GM21447 (cell line): ENCODE results near the gene CEACAM16.
"Not testable (repeated sequence)": the region's sequence is repeated elsewhere in the genome, so short reads cannot be mapped to it uniquely, and the experiment has no call there.

ENCODE experiments used
- ATAC-seq: cut with Tn5 transposase; IDR thresholded peaks from one replicate; pipeline ENCODE4 v1.9.1; 2021; ENCODE audit not compliant: unreplicated experiment

CEACAM16 gene

DNA sequence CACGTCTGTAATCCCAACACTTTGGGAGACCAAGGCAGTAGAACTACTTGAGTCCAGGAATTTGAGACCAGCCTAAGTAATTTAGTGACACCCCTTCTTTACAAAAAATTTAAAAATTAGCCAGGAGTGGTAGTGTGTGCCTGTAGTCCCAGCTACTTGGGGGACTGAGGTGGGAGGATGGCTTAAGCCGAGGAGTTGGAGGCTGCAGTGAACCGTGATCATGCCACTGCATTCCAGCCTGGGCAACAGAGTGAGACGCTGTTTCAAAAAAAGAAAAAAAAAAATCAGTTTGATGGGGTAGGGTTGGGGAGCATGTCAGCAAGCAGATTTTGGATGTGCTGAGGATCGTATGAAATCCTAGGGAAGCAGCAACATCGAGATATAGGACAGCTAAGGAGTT, 23.4 kb upstream of the CEACAM16 start:
- no peak for ATAC-seq

DNA sequence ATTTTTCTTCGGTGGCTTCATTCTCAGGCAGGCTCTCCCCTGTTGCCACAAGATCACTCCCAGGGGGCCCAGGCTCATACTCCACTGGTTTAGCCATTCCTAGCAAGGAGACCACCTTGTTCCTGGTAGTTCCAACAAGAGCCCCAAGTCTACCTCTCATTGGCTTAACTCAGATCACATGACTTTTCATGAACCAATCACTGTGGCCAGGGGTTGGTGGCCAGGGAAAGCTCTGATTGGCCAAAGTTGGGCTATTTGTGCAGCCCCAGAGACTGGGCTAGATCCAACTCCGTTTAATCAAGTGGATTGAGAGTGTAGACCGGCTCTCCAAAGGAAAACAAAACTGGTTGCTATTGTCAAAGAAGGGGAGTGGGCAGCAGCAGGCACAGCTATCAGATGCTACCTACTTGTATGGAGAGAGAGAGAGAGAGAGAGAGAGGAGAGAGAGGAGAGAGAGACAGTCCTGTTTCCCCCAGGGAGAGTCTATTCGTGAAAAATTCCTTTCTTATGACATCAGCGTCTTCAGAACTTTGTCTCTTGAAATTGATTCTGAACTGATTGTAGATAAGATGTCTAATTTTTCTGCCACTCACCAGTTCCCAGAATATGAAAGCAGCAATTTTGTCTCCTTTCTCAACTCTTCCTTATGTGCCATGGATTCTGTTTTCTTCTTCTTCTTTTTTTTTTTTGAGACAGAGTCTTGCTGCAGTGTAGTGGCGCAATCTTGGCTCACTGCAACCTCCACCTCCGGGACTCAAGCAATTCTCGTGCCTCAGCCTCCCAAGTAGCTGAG, 21.7 kb upstream of the CEACAM16 start:
- no peak for ATAC-seq

DNA sequence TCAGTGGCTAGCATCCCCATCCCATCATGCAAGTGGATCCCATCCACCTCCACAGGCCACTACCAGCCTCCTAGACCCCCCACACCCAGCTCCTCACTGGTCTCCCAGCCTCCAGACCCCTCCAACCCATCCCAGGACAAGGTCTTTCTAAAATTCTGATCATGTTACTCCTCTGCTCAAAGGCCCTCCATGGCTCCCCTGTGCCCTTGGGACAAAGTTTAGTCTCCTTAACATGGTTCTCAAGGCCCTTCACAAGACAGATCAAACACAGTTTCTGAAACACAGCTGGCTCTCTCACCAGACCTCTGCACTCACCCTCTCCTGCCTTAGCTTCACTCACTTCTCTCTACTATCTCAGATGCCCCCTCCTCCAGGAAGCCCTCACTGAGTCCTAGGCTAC, 18.4 kb upstream of the CEACAM16 start:
- no peak for ATAC-seq

DNA sequence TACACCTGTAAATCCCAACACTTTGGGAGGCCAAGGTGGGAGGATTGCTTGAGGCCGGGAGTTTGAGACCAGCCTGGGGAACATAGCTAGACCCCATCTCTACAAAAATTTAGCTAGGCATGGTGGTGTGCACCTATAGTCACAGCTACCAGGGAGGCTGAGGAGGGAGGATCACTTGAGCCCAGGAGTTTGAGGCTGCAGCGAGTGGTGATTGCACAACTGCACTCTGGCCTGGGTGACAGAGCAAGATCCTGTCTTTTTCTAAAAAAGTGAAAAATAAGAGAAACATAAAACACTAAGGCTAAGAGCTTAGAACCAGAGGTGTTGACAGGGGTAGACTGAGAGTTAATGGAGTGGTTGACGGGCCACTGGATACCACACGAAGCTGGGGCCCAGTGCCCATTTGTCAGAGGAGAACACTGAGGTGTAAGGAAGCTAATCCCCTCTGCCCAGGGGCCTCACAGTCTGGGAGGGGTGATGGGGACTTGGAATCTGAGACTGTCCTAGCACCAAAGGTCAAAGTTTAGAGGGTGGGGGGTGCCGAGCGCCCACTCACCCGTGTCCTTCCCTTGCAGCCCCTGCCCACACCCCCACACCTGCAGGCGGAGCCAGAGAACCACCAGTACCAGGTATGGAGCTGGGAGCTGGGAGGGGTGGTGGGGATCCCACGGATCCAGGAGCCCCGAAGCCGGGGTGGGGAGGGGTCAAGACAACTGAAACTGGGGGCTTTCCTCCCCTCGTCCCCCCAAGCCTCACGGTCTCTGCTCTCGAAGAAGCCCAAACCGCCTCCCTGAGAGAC, 16.8 kb upstream of the CEACAM16 start:
- no peak for ATAC-seq

DNA sequence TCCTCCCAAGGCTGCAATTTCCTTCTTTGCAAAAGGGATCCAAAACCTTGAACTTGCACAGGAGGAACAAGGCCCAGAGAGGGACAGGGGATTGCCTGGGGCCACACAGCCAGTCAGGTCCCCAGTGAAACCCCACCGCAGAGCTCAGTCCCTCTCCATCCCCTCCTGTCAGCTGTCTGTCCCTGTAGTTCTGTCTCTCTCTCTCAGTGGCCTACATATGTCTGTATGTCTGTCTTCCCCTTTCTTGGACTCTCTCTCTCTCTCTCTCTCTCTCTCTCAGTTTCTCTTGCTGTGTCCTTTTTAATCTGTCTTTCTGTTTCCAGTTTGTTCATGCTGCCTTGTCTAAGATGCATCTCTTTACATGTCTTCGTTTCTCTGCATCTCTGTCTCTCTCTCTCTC, 16.1 kb upstream of the CEACAM16 start:
- ATAC-seq, result no peak

DNA sequence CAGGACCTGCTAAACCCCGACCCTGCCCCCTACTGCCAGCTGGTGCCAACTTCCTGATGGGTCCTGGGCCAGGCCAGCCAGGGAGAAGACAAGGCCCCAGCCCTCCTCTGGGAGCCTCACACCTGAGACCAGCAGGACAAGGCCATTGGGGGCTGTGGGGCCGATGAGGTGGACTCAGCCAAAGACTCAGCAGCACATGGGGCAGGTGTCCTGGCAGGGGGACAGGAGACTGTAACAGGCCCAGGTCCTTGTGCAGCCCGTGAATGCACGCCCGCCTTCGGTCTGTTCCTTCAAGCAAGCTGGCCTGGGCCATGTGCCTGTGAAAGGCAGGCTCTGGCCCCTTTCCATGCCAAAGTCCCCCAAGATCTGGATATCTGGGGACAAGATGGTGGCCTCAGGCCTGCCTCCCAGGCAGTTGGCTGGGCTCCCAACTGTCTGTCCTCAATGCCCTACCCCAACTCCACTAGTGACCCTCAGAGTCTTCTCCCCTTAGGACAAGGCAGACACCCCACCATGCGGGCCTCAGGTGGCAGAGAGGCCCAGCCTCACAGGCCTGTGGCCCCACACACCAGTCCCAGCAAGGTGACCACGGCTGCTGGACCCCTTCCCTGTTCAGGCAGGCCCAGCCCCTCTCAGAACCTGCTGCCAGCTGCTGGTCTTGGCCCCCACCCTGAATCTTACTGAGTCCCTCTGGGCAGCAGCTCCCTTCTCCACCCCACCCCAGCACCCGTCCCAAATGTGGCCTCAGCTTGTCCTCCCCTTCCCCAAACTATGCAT, 15.3 kb upstream of the CEACAM16 start:
- ATAC-seq, result no peak

DNA sequence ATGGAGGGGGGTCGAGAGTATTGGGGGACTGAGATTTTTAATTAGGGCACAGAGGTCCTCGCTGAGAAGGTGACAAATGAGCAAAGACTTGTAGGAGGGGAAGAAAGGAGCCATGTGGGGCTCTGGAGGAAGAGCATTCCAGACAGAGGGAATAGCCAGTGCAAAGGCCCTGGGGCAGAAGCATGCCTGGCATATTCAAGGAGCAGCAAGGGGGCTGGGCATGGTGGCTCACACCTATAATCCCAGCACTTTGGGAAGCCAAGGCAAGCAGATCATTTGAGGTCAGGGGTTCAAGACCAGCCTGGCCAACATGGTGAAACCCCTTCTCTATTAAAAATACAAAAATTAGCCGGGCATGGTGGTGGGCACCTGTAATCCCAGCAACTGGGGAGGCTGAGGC, 14.6 kb upstream of the CEACAM16 start:
- ATAC-seq, result not testable (repeated sequence)

DNA sequence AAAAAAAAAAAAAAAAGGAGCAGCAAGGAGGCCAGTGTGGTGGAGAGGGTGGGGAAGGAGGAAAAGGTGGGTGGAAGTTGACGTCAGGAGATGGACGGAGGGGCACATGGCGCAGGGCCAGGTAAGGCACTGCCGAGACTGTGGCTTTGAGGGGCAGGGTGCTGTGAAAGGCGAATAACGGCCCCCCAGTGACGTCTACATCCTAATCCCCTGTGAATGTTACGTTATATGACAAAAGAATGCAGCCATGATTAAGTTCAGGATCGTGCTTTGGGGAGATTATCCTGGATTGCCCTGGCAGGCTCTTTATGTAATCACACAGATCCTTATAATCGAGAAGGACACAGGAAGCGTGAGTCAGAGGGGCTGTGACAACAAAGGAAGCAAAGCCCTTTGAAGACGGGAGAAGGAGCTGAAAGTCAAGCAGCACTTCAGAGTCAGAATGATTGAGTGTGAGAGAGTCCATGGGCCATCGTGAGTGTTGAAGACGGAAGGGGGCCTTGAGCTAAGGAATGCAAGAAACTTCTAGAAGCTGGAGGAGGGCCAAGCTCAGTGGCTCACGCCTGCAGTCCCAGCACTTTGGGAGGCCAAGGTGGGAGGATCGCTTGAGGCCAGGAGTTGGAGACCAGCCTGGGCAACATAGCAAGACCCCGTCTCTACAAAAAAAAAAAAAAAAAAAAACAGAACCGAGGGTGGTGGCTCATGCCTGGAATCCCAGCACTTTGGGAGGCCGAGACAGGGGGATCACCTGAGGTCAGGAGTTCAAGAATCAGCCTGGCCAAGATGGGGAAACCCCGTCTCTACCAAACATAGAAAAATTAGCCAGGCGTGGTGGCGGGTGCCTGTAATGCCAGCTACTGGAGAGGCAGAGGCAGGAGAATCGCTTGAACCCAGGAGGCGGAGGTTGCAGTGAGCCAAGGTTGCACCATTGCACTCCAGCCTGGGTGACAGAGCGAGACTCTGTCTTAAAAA, 13.8 kb upstream of the CEACAM16 start:
- ATAC-seq, result no peak

DNA sequence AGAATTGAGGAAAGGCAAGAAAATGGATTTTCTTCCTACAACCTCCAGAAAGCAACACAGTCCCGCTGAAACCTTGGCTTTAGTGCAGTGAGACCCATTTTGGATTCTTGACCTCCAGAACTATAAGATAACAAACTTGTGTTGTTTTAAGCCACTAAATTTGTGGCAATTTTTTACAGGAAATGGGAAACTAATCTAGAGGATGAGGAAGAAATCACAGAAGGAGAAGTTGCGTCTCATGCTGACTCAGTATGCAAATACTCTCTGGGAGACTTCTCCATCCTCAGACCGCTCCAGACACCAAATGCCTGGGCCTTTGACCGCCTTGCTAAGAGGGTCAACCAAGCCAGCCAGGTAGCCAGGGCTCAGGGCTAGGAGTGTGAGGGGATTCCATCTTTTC, 13.1 kb upstream of the CEACAM16 start:
- ATAC-seq, result no peak

DNA sequence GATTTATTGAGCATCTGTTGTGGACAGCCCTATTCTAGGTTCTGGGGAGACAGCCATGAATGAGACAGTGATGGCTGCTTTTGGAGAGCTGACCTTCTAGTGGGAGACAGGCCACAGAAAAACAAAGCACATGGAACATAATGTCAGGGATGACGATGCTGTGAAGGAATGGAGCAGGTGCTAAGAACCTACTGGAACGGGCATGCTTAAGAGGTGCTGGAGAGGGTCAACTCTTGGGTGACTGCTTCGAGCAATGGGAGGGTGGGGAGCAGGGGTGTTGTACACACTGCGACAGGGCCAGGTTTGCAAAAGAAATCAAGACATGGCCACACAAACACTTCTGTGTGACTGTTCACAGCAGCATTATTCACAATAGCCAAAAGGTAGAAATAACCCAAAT, 12.1 kb upstream of the CEACAM16 start:
- no peak for ATAC-seq

DNA sequence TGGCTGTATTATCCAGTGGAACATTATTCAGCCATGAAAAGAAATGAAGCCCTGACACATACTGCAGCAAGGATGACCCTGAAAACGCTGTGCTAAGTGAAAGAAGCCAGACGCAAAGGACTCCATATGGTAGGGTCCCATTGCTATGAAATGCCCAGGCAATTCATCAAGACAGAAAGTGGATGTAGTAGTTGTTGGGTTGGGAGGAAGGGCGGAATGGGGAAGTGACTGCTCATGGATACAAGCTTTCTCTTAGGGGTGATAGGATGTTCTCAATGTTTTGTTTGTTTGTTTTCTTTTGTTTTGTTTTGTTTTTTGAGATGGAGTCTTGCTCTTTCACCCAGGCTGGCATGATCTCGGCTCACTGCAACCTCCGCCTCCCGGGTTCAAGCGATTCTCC, 11.1 kb upstream of the CEACAM16 start:
- ATAC-seq, result no peak

DNA sequence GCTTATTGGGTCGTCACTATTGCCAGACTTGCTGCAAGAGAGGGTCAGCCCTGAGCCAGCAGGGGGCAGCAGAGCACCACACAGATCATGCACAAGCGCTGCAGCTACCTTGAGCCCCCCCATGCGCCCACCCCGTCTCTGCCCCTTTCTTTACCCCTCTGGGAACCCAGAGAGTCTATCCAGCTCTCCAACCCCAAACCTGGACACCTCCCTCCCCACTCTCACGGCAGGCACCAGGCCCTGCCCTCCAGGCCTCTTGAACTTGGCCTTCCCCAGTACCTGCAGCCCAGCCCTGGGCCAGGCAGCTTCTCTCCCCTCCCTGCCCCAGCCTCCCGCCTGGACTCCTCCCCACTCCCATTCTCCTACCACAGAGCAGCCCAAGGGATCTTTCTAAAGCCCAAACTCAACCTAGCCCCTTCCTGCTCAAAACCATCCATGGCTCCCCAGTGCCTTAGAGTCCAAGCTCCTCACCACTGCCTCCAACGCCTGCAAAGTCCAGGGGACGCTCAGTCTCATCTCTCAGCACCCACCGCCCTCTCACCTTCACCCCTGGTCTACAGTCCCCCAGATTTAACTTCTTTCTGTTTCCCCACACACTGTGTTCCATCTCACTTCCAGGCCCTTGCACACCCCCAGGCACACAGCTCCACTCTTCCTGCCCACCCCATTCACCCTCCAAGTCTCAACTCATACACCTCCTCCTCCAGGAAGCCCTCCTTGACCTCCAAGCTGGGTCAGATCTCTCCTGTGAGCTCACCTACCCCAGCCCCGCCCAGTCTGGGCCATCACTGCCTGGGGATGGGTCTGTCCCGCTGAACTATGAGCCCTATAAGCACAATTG, 9.4 kb upstream of the CEACAM16 start:
- no peak for ATAC-seq

DNA sequence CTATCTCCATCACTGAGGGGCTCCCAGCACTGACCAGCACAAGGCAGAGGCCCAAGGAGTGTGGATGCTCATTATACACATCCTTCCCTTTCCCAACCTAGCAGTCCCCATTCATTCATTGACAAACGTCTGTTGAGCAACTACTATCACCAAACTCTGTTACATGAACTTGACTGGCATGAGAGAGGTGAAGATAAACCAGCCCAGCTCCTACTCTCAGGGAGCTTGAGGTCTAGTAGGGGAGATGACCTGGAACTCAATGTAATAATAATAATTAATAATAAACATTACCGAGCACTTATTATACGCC, 8.9 kb upstream of the CEACAM16 start:
- no peak for ATAC-seq

DNA sequence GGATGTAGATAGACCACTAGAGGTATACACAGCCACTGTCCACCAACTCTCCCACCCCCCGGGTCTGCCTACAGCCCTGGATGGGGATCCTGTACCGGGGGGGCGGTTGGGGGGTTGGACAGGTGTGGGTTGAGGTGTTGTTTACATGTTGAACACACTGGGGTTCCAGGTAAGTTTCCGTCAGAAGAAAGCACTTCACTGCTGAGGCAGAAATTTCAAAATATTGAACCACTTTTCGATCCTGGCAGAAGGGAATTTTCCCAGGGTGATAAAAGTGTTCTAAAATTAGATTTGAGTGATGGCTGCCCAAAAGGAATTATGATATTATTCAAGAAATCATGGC, 6.6 kb upstream of the CEACAM16 start:
- ATAC-seq, result peak; percentile 6

DNA sequence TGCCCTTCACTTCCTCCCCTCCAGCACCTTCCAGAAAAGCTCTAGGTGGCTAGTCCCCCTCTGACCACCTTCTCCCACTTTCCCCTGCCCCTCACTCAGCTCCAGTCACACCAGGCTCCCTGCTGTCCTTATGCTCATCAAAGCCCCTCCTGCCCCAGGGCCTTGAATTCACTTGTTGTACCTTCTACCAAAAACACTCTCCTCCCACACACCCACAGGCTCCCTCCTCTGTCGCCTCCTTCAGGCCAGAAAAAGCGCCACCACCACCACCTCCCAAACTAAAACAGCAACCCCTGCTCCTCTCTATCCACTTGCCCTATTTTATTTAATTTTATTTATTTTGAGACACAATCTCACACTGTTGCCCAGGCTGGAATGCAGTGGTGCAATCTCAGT, 4.8 kb upstream of the CEACAM16 start:
- ATAC-seq, result no peak

DNA sequence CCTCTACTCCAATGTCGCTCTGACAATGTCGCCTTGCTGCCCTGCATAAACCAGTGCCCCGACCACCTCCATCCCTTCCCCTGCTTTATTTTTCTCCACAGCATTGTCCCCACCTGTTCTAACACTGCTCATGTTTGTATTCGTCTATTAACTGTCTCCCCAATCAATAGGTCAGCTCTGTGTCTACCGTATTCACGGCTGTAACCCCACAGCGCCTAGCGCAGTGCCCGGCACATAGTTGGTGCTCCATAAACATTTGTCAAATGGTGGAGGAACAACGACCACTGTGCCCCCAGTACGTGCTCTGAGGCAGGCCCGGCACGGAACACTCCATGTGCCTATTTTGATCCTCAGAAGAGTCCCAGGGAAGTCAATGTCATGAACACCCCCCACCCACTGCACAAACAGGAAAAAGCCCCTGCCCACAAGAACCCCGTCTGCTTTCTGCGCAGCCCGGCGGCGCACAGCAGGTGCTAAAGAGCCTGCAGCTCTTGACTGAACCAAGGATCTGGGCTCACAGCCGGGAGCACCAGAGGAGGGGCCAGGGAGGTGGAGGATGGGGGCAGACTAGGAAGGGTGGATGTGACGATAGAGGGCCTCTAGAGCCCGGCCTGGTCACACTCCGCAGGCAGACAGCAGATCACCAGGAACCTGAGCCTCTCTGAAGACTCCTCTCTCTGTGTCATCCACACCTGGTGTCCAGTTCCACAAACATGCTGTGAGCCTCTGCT, 1.8 kb upstream of the CEACAM16 start:
- no peak for ATAC-seq

DNA sequence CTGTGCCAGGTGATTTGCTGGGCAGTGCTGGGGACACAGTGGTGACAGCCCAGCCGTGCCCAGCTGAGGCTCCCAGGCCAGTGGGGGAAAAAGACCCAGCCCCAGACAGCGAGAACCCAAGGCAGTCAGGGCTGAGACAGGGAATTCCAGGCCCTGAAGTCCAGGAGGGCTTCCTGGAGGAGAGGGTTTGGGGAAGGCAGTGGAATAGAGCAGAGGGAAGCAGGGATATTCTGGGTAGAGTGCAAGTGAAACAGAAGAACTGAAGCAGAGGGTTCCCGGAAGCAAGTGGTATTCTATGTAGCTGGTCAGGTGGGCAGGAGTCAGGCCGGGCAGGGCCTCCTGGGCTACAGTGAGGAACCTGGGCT, 1.3 kb upstream of the CEACAM16 start:
- no peak for ATAC-seq

DNA sequence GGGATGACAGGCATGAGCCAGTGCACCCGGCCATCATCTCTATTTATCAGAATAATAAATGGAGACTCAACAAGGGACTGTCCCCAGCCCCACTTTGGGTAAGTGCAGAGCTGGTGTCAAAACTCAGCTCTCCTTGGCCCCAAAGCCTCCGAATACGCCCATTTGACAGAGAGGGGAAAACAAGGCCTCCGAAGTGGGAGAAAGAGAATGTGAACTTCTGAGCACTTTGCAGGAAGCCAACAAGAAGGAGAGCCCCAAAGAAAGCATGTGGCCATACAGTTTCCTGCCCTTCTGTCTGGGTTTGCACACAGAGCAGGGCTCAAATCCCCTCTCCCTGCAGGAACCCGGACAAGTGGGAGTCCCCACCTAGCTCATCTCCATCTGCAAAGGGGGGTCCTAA, 1.6 kb downstream of the CEACAM16 start:
- no peak for ATAC-seq

DNA sequence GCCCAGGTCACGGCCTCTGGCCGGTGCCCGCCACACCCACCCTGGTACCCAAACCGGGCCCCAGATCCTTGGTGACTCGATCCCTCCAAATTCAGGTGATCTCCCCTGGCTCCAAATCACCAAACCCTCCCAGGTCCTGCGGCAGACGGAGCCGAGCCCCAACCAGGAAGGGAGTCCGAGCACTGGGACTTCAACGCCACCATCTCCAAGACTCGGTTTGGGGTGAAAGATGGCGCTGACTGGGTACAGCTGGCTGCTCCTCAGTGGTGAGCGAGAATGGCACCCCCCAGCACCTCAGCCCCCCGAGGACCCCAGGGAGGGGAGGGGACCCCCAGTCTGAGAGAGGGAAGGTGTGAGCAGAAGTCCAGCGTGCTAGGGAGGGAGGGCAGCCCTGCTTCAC, 2.3 kb downstream of the CEACAM16 start:
- no peak for ATAC-seq
